Activated T-helper 2 cell treated with anti-CD3 and anti-CD28 coated beads, Interferon-gamma antibody, Interleukin-2, Interleukin-4, amounts not matched to agents 10 μg/mL and 5 μg/mL and 100 μg/mL, durations not matched to agents 14 hours and 24 hours and 36 hours (primary cell): ENCODE results near the gene SAXO1. TPM values are rescaled to one million over a fixed set of nuclear protein-coding genes. Genes with fewer than 3 reads are reported as not detected.

Source experiments
- DNase-seq: peaks from one replicate; pipeline ENCODE4 v3.0.0; 2021; ENCODE audit warnings: low spot score
- H3K27ac Mint-ChIP-seq: one replicate; pipeline ENCODE4 v1.8.0; 2021; ENCODE audit warnings: mixed read lengths
- H3K27me3 Mint-ChIP-seq: one replicate; pipeline ENCODE4 v1.8.0; 2021; ENCODE audit warnings: low read depth, mixed read lengths
- H3K36me3 Mint-ChIP-seq: one replicate; pipeline ENCODE4 v1.8.0; 2021; ENCODE audit warnings: low read depth, mixed read lengths
- H3K4me1 Mint-ChIP-seq: one replicate; pipeline ENCODE4 v1.8.0; 2021; ENCODE audit warnings: low read depth, mixed read lengths
- H3K4me3 Mint-ChIP-seq: one replicate; pipeline ENCODE4 v1.8.0; 2021; ENCODE audit warnings: low read depth, mild to moderate bottlenecking, moderate library complexity, mixed read lengths
- H3K9me3 Mint-ChIP-seq: one replicate; pipeline ENCODE4 v1.8.0; 2021; ENCODE audit warnings: mixed read lengths
- intact Hi-C: fragments of 100-400 bp; cut with micrococcal nuclease; formaldehyde crosslinking; loops from one replicate; pipeline ENCODE4 v1.15.1; 2023
- total RNA-seq: library from RNA; stranded (reverse); gene quantifications from 2 replicates; pipeline ENCODE4 v1.2.3, GENCODE V29; 2022

SAXO1 gene
- total RNA-seq, 1 donor from 2014 or later, result not detected

DNA sequence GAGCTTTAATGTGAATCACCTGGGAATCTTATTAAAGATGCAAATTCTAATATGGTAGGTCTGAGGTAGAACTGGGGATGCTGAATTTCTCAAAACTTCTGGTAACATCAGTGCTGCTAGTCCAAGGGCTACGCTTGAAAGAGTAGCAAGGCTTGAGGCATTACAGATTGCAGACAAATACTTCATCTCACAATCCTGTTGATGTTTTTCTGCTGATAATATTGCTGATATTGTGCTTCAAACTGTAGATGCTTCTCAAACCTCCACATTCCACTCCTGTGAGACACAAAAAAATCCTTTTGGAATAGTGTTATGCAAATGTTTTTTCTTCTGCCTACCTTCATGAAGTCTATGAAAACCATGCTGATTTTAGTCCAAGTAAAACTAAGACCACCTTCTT lies 139.5 kb downstream of the SAXO1 start:
- intact Hi-C loops, result no loop called here

GRCh38 chr9:18893046-18893445 lies 140.0 kb downstream of the SAXO1 start:
- no peak for DNase-seq
- intact Hi-C loops, result no loop called here

More for the DNA sequence above, 139.5 kb downstream of the SAXO1 start:
- peaks cover 2% of the 10 kb centered on the region for H3K4me1 Mint-ChIP-seq
- peaks cover 23% of the 10 kb centered on the region for H3K9me3 Mint-ChIP-seq
- no peak overlapping the region for H3K27ac Mint-ChIP-seq
- H3K27me3 Mint-ChIP-seq, result no peaks in the 10 kb centered on the region
- H3K4me3 Mint-ChIP-seq, result no peak overlapping the region
- DNase-seq, result no peak
- no peaks in the 10 kb centered on the region for H3K36me3 Mint-ChIP-seq

DNA sequence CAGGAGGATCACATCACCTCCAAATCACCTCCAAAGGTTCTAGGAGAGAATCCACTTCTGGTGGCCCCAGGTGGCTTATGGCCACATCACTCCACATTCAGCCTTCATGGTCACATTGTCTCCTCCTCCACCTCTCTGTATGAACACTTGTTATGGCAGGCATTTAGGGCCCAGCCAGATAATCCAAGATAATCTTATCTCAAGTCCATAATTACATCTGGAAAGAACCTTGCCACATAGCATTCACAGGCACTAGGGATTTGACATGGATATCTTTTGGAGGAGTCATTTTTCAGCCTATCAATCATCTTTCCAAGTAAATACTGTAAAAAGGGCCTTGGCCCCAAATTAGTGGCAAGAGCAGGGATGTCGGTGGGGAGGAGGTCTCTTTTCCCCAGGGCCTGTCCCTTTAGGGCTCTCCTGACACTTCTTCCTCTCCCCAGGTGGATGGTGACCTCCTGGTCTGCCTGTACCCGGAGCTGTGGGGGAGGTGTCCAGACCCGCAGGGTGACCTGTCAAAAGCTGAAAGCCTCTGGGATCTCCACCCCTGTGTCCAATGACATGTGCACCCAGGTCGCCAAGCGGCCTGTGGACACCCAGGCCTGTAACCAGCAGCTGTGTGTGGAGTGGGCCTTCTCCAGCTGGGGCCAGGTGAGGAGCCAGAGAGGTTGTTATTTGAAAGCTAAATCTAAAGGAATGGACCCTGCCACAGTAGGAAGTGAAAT lies 140.9 kb downstream of the SAXO1 start:
- Mint-ChIP-seq H3K9me3 (peaks cover 18% of the 10 kb centered on the region), H3K27me3 (no peaks in the 10 kb centered on the region), H3K4me3 (no peak overlapping the region), H3K4me1 (peaks cover 2% of the 10 kb centered on the region), H3K27ac (no peak overlapping the region), H3K36me3 (no peaks in the 10 kb centered on the region)
- no peak for DNase-seq
- intact Hi-C loops, result no loop called here

More at GRCh38 chr9:18893046-18893445, 140.0 kb downstream of the SAXO1 start:
- no peaks in the 10 kb centered on the region for H3K27me3 Mint-ChIP-seq
- H3K4me3 Mint-ChIP-seq, result no peak overlapping the region
- peaks cover 19% of the 10 kb centered on the region for H3K9me3 Mint-ChIP-seq
- no peak overlapping the region for H3K27ac Mint-ChIP-seq
- peaks cover 2% of the 10 kb centered on the region for H3K4me1 Mint-ChIP-seq
- H3K36me3 Mint-ChIP-seq, result no peaks in the 10 kb centered on the region

- H3K36me3 Mint-ChIP-seq, result no peaks in the 10 kb centered on the region
- H3K27me3 Mint-ChIP-seq, result no peaks in the 10 kb centered on the region
- no peak overlapping the region for H3K4me3 Mint-ChIP-seq
Measured at GRCh38 chr9:18890372-18890771, 142.6 kb downstream of the SAXO1 start.

GRCh38 chr9:18889550-18889949 lies 143.5 kb downstream of the SAXO1 start:
- Mint-ChIP-seq H3K4me1 (no peaks in the 10 kb centered on the region), H3K36me3 (no peaks in the 10 kb centered on the region), H3K9me3 (peaks cover 4% of the 10 kb centered on the region), H3K27me3 (peaks cover 2% of the 10 kb centered on the region), H3K27ac (no peak overlapping the region), H3K4me3 (no peak overlapping the region)
- no peak for DNase-seq
- intact Hi-C loops, result no loop called here

More at GRCh38 chr9:18890372-18890771, 142.6 kb downstream of the SAXO1 start:
- DNase-seq, result no peak
- Mint-ChIP-seq H3K4me1 (no peaks in the 10 kb centered on the region), H3K9me3 (peaks cover 8% of the 10 kb centered on the region), H3K27ac (no peak overlapping the region)
- intact Hi-C loops, result no loop called here

GRCh38 chr9:18888290-18888689 lies 144.7 kb downstream of the SAXO1 start:
- intact Hi-C loops, result no loop called here
- no peak for DNase-seq
- Mint-ChIP-seq H3K4me3 (no peak overlapping the region), H3K27me3 (peaks cover 2% of the 10 kb centered on the region), H3K4me1 (no peaks in the 10 kb centered on the region), H3K36me3 (no peaks in the 10 kb centered on the region), H3K27ac (no peak overlapping the region), H3K9me3 (no peaks in the 10 kb centered on the region)

DNA sequence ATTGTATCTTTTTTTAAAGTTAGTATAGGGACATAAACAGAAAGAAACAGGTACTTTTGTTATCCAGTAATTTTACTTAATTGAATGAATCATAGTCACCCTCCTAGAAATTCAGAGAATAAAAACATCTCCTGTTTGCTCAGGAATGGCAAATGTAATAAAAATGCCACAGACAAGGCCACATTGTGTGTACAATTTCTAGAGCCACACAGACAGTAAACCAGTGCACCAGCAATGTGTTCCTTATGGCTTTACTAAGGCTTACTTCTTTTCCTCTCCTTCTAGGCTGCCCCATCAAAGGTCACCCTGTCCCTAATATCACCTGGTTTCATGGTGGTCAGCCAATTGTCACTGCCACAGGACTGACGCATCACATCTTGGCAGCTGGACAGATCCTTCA lies 145.5 kb downstream of the SAXO1 start:
- DNase-seq, result no peak
- H3K36me3 Mint-ChIP-seq, result no peaks in the 10 kb centered on the region
- H3K4me1 Mint-ChIP-seq, result no peaks in the 10 kb centered on the region
- no peak overlapping the region for H3K27ac Mint-ChIP-seq
- H3K9me3 Mint-ChIP-seq, result no peaks in the 10 kb centered on the region
- peaks cover 2% of the 10 kb centered on the region for H3K27me3 Mint-ChIP-seq
- intact Hi-C loops, result no loop called here
- no peak overlapping the region for H3K4me3 Mint-ChIP-seq

- Mint-ChIP-seq H3K4me1 (no peaks in the 10 kb centered on the region), H3K36me3 (no peaks in the 10 kb centered on the region), H3K4me3 (no peak overlapping the region), H3K27me3 (peaks cover 3% of the 10 kb centered on the region), H3K27ac (no peak overlapping the region), H3K9me3 (no peaks in the 10 kb centered on the region)
- intact Hi-C loops, result no loop called here
- no peak for DNase-seq
Measured at GRCh38 chr9:18881758-18882157, 151.3 kb downstream of the SAXO1 start.

DNA sequence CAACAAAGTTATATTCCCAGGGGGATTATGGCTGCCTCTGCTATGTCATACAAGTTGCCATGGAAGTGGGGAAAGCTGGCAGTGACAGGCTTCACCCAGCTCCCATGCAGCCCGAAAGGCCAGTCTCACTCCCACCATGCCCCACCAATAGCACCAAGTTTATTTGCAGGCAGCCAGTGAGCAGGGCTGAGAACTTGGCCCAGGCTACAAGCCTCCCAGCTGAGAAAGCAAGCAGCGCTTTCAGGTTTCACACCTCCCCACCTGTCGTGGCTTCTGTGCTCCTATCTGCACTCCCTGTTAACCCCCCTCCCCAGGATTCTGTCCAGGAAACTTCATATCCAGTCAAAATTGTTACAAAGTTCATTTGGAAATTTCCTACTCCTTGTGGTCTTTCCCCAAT lies 155.0 kb downstream of the SAXO1 start:
- Mint-ChIP-seq H3K4me3 (no peak overlapping the region), H3K9me3 (no peaks in the 10 kb centered on the region), H3K4me1 (peaks cover 7% of the 10 kb centered on the region), H3K27me3 (peaks cover 2% of the 10 kb centered on the region), H3K27ac (no peak overlapping the region), H3K36me3 (no peaks in the 10 kb centered on the region)
- intact Hi-C loops, result no loop called here
- DNase-seq, result no peak

Other genes with a start within 250 kb of the SAXO1 start
- 60.8 and 64.6 TPM in 2 replicates for gene RRAGA, start 16.2 kb upstream of the SAXO1 start, total RNA-seq
- 28.3 and 31.6 TPM in 2 replicates for gene HAUS6, start 69.7 kb upstream of the SAXO1 start, total RNA-seq
- 77.2 and 77.9 TPM in 2 replicates for gene PLIN2, start 94.3 kb upstream of the SAXO1 start, total RNA-seq
- 19.0 and 25.0 TPM in 2 replicates for gene DENND4C, start 197.5 kb upstream of the SAXO1 start, total RNA-seq